ENCODE data around the gene KRTAP23-1. TPM values are rescaled to one million over a fixed set of nuclear protein-coding genes. Genes with fewer than 3 reads are reported as not detected.

KRTAP23-1 gene
- total RNA-seq, 2 donors from 2014 or later = not detected

GRCh38 chr21:30340714-30341573 lies 7.5 kb downstream of the KRTAP23-1 start:
- intact Hi-C loops (cut with DNase I) = loop anchor here (5.0 kb wide), 1 partner anchor 66 kb away; no protein-coding TSS in a partner anchor
- Histone ChIP-seq H3K9ac (ENCODE audit: low read depth in 2 of 2, low read length in 2 of 2) (no peak overlapping the region), H3K4me1 (no peaks in the 10 kb centered on the region), H3K27ac (no peak overlapping the region), H3K36me3 (no peaks in the 10 kb centered on the region), H3K4me3 (no peak overlapping the region), H3K27me3 (no peaks in the 10 kb centered on the region), H3K9me3 (no peaks in the 10 kb centered on the region)
- peak; percentile 75 for TF ChIP-seq CTCF (IDR thresholded peaks at IDR 0.05)
- peak; percentile 51 for DNase-seq

DNA sequence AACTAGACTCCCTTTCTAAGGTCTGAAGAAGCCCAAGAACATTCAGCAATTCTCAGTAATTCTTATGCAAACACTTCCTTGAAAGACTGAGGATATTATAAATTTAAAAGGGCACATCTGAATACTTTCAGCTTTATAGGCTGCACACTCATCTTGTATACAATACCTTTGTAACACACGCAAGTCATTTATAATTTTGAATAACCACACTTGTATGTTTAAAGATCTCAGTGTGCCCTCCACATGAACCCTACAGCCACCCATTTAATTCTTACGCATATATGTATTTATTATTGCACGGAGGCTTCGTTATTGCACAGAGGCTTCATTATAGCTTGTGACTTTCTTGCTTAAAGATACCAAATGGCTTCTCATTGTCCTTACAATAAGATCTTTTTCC lies 9.7 kb downstream of the KRTAP23-1 start:
- intact Hi-C loops (cut with DNase I) = no loop called here
- DNase-seq = no peak

GRCh38 chr21:30337772-30338171 lies 10.6 kb downstream of the KRTAP23-1 start:
- DNase-seq = no peak
- intact Hi-C loops (cut with DNase I) = no loop called here
- Histone ChIP-seq H3K4me1 (no peaks in the 10 kb centered on the region), H3K9me3 (no peaks in the 10 kb centered on the region), H3K27ac (no peak overlapping the region), H3K9ac (ENCODE audit: low read depth in 2 of 2, low read length in 2 of 2) (no peak overlapping the region), H3K27me3 (no peaks in the 10 kb centered on the region), H3K4me3 (no peak overlapping the region), H3K36me3 (no peaks in the 10 kb centered on the region)
- no peak for TF ChIP-seq CTCF (IDR thresholded peaks at IDR 0.05)

More for the DNA sequence above, 9.7 kb downstream of the KRTAP23-1 start:
- no peak overlapping the region for H3K27ac ChIP-seq
- no peak overlapping the region for H3K4me3 ChIP-seq
- no peaks in the 10 kb centered on the region for H3K9me3 ChIP-seq
- H3K27me3 ChIP-seq = no peaks in the 10 kb centered on the region
- H3K9ac ChIP-seq (ENCODE audit: low read depth in 2 of 2, low read length in 2 of 2) = no peak overlapping the region
- no peaks in the 10 kb centered on the region for H3K36me3 ChIP-seq
- no peaks in the 10 kb centered on the region for H3K4me1 ChIP-seq
- TF ChIP-seq CTCF (IDR thresholded peaks at IDR 0.05) = no peak

DNA sequence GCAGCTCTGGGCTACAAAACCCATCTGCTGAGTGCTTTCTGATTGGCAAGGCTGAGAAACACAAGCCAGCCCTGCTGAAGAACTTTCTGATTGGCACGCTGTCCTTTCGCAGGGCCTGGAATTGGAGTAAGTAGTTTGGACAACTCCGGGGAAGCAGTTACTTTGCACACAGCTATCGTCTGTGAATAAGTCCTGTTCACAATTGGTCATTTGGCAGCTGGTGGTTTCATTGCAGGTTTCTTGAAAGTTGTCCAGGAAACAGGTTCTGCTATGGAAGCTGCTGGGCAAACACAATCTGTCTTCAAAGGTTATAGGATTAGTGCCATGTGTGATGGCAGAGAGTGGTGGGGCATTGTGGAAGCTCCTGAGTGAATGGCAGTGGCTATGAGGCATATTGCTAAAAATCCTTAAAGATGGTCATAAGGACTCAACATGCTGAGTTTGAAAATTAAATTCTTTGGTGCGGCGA lies 11.1 kb downstream of the KRTAP23-1 start, which contains the start of gene KRTAP27-1:
Gene KRTAP27-1 (minus strand): TSS at position 419 of the 469 bp plus-strand sequence. CDS start 26 bp downstream, at position 393.
- Histone ChIP-seq H3K4me1 (no peaks in the 10 kb centered on the region), H3K36me3 (no peaks in the 10 kb centered on the region), H3K27ac (no peak within 1 kb of the TSS), H3K9me3 (no peaks in the 10 kb centered on the region), H3K9ac (ENCODE audit: low read depth in 2 of 2, low read length in 2 of 2) (no peak within 1 kb of the TSS), H3K27me3 (no peaks in the 10 kb centered on the region), H3K4me3 (no peak within 1 kb of the TSS)
- intact Hi-C loops (cut with DNase I) = no loop called here
- DNase-seq = no peak
- TF ChIP-seq CTCF (IDR thresholded peaks at IDR 0.05) = no peak

DNA sequence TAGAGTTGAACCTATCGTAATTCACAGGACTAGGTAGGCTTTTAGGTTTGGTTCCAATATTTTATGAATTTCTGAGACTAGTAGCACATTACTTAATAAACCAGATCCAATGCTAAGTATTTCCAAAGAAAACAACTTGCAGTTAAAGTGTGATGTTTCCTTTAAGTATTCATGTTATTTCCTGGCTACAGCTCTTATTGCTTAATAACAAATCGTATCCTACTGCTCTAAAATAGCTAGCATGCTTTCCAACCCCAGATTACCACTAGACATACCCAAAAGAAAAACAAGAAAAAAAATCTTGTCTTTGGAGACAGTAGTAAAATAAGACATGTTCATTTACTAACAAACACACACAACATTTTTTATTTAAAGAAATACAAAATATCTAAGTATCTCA lies 11.8 kb downstream of the KRTAP23-1 start:
- H3K4me3 ChIP-seq = no peak overlapping the region

More for the DNA sequence above, 11.8 kb downstream of the KRTAP23-1 start:
- Histone ChIP-seq H3K27ac (no peak overlapping the region), H3K9ac (ENCODE audit: low read depth in 2 of 2, low read length in 2 of 2) (no peak overlapping the region), H3K36me3 (no peaks in the 10 kb centered on the region), H3K4me1 (no peaks in the 10 kb centered on the region), H3K27me3 (no peaks in the 10 kb centered on the region), H3K9me3 (no peaks in the 10 kb centered on the region)
- no peak for DNase-seq
- intact Hi-C loops (cut with DNase I) = no loop called here
- no peak for TF ChIP-seq CTCF (IDR thresholded peaks at IDR 0.05)

All from colonic mucosa (tissue), 4 donors.